Activated naive CD8-positive, alpha-beta T cell treated with anti-CD3 and anti-CD28 coated beads, Interleukin-2, amount 50 U/mL, for 24 hours (primary cell): ENCODE data around the gene SNAPC5.
"Not testable (repeated sequence)": the region's sequence is repeated elsewhere in the genome, so short reads cannot be mapped to it uniquely, and the experiment has no call there.

Experiments used
- ATAC-seq: fragments of 150-1000 bp; cut with Tn5 transposase; one replicate; pipeline ENCODE4 v1.10.0; 2021
- DNase-seq: peaks from one replicate; pipeline ENCODE4 v3.0.0; 2021
- H3K27ac Mint-ChIP-seq: one replicate; pipeline ENCODE4 v1.8.0; 2021; ENCODE audit warnings: mild to moderate bottlenecking, mixed read lengths
- H3K27me3 Mint-ChIP-seq: one replicate; pipeline ENCODE4 v1.8.0; 2021; ENCODE audit warnings: mixed read lengths
- H3K36me3 Mint-ChIP-seq: one replicate; pipeline ENCODE4 v1.8.0; 2021; ENCODE audit warnings: low read depth, mixed read lengths
- H3K4me1 Mint-ChIP-seq: one replicate; pipeline ENCODE4 v1.8.0; 2021; ENCODE audit warnings: mixed read lengths
- H3K4me3 Mint-ChIP-seq: one replicate; pipeline ENCODE4 v1.8.0; 2021; ENCODE audit warnings: mild to moderate bottlenecking, moderate library complexity, mixed read lengths
- H3K9me3 Mint-ChIP-seq: one replicate; pipeline ENCODE4 v1.8.0; 2021; ENCODE audit warnings: mixed read lengths

Gene SNAPC5

DNA sequence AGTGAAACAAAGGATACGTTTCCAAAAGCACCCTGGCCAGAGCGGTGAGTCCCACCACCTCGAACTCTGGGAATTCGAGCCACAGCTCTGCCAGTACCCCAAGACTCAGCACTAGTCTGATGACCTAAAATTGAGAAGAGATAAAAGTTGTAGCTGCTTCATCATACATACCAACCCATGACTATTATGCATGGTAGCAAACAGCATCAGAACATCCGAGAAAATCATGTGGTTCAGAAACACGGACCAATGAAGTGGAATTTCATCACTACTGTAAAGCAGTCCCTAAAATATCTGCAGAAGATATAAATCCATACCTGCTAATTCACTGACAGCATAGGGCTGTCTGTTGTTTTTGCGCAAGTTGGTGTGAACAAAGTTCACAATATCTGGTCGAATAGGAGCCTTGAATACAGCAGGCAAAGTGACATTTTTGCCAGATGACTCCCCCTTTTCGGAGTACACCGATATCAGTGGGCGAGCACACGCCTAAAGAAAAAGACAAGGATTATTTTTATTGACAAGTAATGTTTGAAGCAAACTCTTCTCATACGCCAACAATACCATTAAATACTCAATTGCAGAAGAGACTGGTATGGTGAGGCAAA is 5.6 kb upstream of the SNAPC5 start:
- not testable (repeated sequence) for DNase-seq
- Mint-ChIP-seq H3K36me3 (peaks cover 73% of the 10 kb centered on the region), H3K4me1 (peaks cover 66% of the 10 kb centered on the region)

DNA sequence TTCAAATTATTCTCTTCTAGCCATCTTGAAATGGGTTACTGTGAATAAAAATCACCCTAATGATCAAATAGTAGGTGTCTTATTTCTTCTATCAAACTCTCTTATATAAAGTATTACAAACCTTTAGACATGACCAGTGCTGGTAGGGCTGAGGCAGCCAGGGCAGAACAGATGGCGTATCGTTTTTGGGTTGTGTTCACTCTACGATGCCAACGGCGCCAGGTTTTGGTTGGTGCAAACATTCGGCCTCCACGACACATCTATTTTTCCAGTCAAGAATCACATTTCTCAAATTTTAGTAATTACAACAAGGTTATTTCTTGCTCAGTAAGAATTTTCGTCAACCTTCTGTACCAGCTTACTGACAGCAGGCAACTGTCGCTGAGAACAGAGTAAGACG is 4.9 kb upstream of the SNAPC5 start:
- peaks cover 79% of the 10 kb centered on the region for H3K36me3 Mint-ChIP-seq
- peak overlapping the region; percentile 100 for H3K4me3 Mint-ChIP-seq
- ATAC-seq (no peak), DNase-seq (no peak)
- H3K27me3 Mint-ChIP-seq, result no peaks in the 10 kb centered on the region
- no peaks in the 10 kb centered on the region for H3K9me3 Mint-ChIP-seq
- peak overlapping the region; percentile 99 for H3K27ac Mint-ChIP-seq
- peaks cover 66% of the 10 kb centered on the region for H3K4me1 Mint-ChIP-seq

More for the DNA sequence above, 5.6 kb upstream of the SNAPC5 start:
- not testable (repeated sequence) for H3K27me3 Mint-ChIP-seq, H3K9me3 Mint-ChIP-seq, ATAC-seq
- Mint-ChIP-seq H3K4me3 (peak overlapping the region; percentile 100), H3K27ac (peak overlapping the region; percentile 99)

DNA sequence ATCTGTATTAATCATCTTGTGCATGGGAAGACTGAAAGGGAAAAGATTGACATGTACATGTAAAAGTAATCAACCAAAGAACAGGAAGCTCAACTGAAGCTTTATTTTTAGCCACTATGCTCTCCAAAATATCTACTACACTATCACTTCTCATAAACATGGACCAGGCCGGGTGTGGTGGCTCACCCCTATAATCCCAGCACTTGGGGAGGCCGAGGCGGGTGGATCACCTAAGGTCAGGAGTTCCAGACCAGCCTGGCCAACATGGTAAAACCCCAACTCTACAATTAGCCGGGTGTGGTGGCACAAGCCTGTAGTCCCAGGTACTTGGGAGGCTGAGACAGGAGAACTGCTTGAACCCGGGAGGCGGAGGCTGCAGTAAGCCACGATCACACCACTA is 2.8 kb upstream of the SNAPC5 start:
- ATAC-seq, H3K9me3 Mint-ChIP-seq, DNase-seq, H3K27me3 Mint-ChIP-seq: not testable (repeated sequence)
- Mint-ChIP-seq H3K4me3 (peak overlapping the region; percentile 100), H3K36me3 (peaks cover 94% of the 10 kb centered on the region), H3K27ac (peak overlapping the region; percentile 99), H3K4me1 (peaks cover 67% of the 10 kb centered on the region)

DNA sequence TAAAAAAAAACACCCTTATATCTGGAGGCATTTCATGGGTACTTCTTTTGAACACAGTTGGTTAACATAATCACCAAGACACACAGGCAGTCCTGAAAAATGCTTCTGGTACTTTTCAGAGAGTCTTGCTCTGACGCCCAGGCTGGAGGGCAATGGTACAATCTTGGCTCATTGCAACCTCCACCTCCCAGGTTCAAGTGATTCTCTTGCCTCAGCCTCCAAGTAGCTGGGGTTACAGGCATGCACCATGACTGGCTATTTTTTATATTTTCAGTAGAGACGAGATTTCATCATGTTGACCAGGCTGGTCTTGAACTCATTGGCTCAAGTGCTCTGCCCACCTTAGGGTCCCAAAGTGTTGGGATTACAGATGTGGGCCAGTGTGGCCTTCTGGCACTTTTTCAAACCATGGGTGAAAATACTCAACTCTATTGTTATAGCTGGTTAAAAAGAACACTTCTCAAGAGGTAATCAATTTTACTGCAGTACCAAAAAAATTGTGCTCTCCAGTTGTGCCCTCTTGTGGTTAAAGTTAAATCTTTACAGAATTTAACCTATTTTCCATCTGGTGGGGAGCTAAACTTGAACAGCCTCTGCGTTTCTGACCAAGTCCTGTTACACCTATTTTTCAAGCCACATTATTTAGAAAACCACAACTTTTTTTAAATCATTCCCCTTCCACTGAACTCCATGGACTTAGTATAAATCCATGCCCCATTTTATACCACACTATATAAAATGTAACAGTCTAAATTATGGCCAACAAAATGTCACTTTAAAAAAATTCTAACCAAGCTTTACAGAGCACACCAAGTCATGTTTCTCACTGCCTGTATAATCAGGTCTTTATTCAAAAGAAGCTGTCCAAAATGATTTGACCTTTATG is 1.2 kb upstream of the SNAPC5 start:
- ATAC-seq (no peak), DNase-seq (no peak)
- Mint-ChIP-seq H3K9me3 (no peaks in the 10 kb centered on the region), H3K27ac (peak overlapping the region; percentile 99), H3K4me3 (peak overlapping the region; percentile 93), H3K36me3 (peaks cover 93% of the 10 kb centered on the region), H3K27me3 (no peaks in the 10 kb centered on the region), H3K4me1 (peaks cover 74% of the 10 kb centered on the region)

- Mint-ChIP-seq H3K4me3 (peak overlapping the region; percentile 93), H3K27me3 (no peaks in the 10 kb centered on the region), H3K27ac (peak overlapping the region; percentile 99), H3K4me1 (peaks cover 65% of the 10 kb centered on the region), H3K9me3 (no peaks in the 10 kb centered on the region), H3K36me3 (peaks cover 87% of the 10 kb centered on the region)
- DNase-seq (peak; percentile 15), ATAC-seq (peak; percentile 33)
Observed at GRCh38 chr15:66496951-66497501, 536 bp downstream of the SNAPC5 start.

DNA sequence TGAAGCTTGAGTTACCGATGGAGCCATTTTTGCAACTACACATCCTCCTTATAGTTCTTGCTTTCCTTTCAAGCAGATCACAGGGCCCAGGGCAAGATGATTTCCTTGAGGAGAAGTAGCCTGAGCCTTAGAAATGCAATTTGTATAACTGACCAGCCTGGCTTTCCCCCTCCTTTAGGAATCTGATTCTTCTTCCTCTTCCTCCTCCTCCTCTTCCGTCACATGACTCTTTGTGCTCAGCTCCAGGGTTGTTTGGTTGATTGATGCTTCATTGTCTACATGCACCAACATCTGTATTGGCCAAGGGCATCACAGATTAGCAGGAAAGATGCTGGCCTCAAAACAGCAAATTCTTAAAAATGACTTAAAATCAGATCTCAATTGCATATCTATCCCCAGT is 3.3 kb downstream of the SNAPC5 start:
- DNase-seq, result no peak
- H3K9me3 Mint-ChIP-seq, result no peaks in the 10 kb centered on the region
- H3K27ac Mint-ChIP-seq, result peak overlapping the region; percentile 67
- H3K27me3 Mint-ChIP-seq, result no peaks in the 10 kb centered on the region
- no peak for ATAC-seq
- H3K4me3 Mint-ChIP-seq, result no peak overlapping the region
- peaks cover 38% of the 10 kb centered on the region for H3K4me1 Mint-ChIP-seq
- H3K36me3 Mint-ChIP-seq, result peaks cover 68% of the 10 kb centered on the region

DNA sequence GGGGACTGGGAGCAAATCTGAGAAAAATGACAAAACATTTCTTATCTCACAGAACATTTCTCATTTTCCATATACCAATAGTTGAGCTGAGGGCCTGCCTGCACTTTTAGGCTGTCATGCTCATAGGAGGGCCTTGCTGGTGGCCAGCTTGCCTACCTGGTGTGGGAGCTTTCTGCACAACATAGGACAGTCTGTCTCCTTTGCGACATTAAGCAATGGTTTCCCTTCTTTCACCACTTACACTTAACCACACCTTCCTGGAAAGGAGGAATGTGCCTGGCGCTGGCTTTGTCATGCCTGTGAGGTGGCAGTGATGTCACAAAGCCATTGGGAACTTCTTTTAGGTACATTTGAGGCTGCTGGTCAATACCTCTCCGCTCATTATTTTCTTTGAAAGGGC is 5.7 kb downstream of the SNAPC5 start:
- ATAC-seq (no peak), DNase-seq (no peak)
- peaks cover 54% of the 10 kb centered on the region for H3K36me3 Mint-ChIP-seq
- H3K4me1 Mint-ChIP-seq, result peaks cover 25% of the 10 kb centered on the region
- H3K27ac Mint-ChIP-seq, result peak overlapping the region; percentile 59
- no peaks in the 10 kb centered on the region for H3K9me3 Mint-ChIP-seq
- H3K27me3 Mint-ChIP-seq, result no peaks in the 10 kb centered on the region
- H3K4me3 Mint-ChIP-seq, result no peak overlapping the region

- peak overlapping the region; percentile 61 for H3K27ac Mint-ChIP-seq
- no peaks in the 10 kb centered on the region for H3K9me3 Mint-ChIP-seq
- DNase-seq (no peak), ATAC-seq (no peak)
- peaks cover 9% of the 10 kb centered on the region for H3K4me1 Mint-ChIP-seq
- H3K27me3 Mint-ChIP-seq, result no peaks in the 10 kb centered on the region
- no peak overlapping the region for H3K4me3 Mint-ChIP-seq
- H3K36me3 Mint-ChIP-seq, result peaks cover 51% of the 10 kb centered on the region
Observed at GRCh38 chr15:66489179-66489791, 8.3 kb downstream of the SNAPC5 start.

GRCh38 chr15:66488525-66488924 is 9.0 kb downstream of the SNAPC5 start:
- H3K27me3 Mint-ChIP-seq, result no peaks in the 10 kb centered on the region
- DNase-seq (no peak), ATAC-seq (no peak)
- H3K4me3 Mint-ChIP-seq, result no peak overlapping the region
- peaks cover 3% of the 10 kb centered on the region for H3K4me1 Mint-ChIP-seq
- no peaks in the 10 kb centered on the region for H3K9me3 Mint-ChIP-seq
- peaks cover 49% of the 10 kb centered on the region for H3K36me3 Mint-ChIP-seq
- H3K27ac Mint-ChIP-seq, result peak overlapping the region; percentile 22

DNA sequence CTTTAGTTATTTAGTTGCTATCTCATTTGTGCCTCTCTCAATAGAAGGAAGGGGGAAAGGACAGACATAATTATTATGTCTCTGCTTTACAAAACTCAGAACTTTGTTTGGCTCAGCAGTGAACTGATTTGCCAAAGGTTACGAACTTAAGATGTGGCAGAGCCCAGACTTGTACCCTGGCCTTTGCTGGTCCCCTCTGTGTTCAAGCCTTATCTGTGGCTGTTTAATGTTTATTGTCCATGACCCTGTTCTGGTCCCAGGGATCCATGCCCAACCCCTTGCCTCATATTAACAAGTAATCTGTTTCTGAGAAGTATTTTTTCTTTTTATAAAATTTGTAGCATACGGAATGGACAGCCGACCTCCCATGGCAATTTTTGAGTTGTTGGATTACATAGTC is 10.7 kb downstream of the SNAPC5 start:
- ATAC-seq (no peak), DNase-seq (no peak)
- peaks cover 48% of the 10 kb centered on the region for H3K36me3 Mint-ChIP-seq
- H3K4me3 Mint-ChIP-seq, result no peak overlapping the region
- no peak overlapping the region for H3K27ac Mint-ChIP-seq
- H3K4me1 Mint-ChIP-seq, result peaks cover 2% of the 10 kb centered on the region
- no peaks in the 10 kb centered on the region for H3K27me3 Mint-ChIP-seq
- H3K9me3 Mint-ChIP-seq, result no peaks in the 10 kb centered on the region

GRCh38 chr15:66484539-66485112 is 12.9 kb downstream of the SNAPC5 start:
- H3K9me3 Mint-ChIP-seq, result no peaks in the 10 kb centered on the region
- H3K27me3 Mint-ChIP-seq, result no peaks in the 10 kb centered on the region
- H3K4me1 Mint-ChIP-seq, result peaks cover 2% of the 10 kb centered on the region
- H3K27ac Mint-ChIP-seq, result peak overlapping the region; percentile 6
- H3K36me3 Mint-ChIP-seq, result peaks cover 54% of the 10 kb centered on the region
- no peak for DNase-seq
- H3K4me3 Mint-ChIP-seq, result no peak overlapping the region
- ATAC-seq, result no peak

GRCh38 chr15:66483131-66483566 is 14.4 kb downstream of the SNAPC5 start:
- DNase-seq (no peak), ATAC-seq (no peak)
- Mint-ChIP-seq H3K4me3 (no peak overlapping the region), H3K36me3 (peaks cover 58% of the 10 kb centered on the region), H3K4me1 (peaks cover 2% of the 10 kb centered on the region), H3K27me3 (no peaks in the 10 kb centered on the region), H3K9me3 (no peaks in the 10 kb centered on the region), H3K27ac (peak overlapping the region; percentile 64)

GRCh38 chr15:66482539-66482938 is 15.0 kb downstream of the SNAPC5 start:
- ATAC-seq, result no peak
- no peaks in the 10 kb centered on the region for H3K9me3 Mint-ChIP-seq
- no peaks in the 10 kb centered on the region for H3K27me3 Mint-ChIP-seq
- no peak overlapping the region for H3K4me3 Mint-ChIP-seq
- H3K27ac Mint-ChIP-seq, result peak overlapping the region; percentile 50
- peaks cover 2% of the 10 kb centered on the region for H3K4me1 Mint-ChIP-seq
- peaks cover 52% of the 10 kb centered on the region for H3K36me3 Mint-ChIP-seq
- no peak for DNase-seq

- DNase-seq (no peak), ATAC-seq (no peak)
- Mint-ChIP-seq H3K27me3 (no peaks in the 10 kb centered on the region), H3K4me1 (peaks cover 7% of the 10 kb centered on the region), H3K4me3 (no peak overlapping the region), H3K9me3 (no peaks in the 10 kb centered on the region), H3K27ac (peak overlapping the region; percentile 31), H3K36me3 (peaks cover 46% of the 10 kb centered on the region)
Observed at GRCh38 chr15:66481107-66481856, 16.3 kb downstream of the SNAPC5 start.
